Measurements from ENCODE around the gene HES6. TPM values are rescaled to one million over a fixed set of nuclear protein-coding genes. Genes with fewer than 3 reads are reported as not detected.

The HES6 gene
- total RNA-seq, 2 donors from 2014 or later, result 2.5 to 12.3 TPM

GRCh38 chr2:238252766-238253630 is 13.2 kb upstream of the HES6 start:
- H3K9me3 ChIP-seq, result no peaks in the 10 kb centered on the region
- no peaks in the 10 kb centered on the region for H3K4me1 ChIP-seq (ENCODE audit: control insufficient read depth in 1 of 2, low read depth in 2 of 2)
- H3K36me3 ChIP-seq, result peaks cover 60% of the 10 kb centered on the region

DNA sequence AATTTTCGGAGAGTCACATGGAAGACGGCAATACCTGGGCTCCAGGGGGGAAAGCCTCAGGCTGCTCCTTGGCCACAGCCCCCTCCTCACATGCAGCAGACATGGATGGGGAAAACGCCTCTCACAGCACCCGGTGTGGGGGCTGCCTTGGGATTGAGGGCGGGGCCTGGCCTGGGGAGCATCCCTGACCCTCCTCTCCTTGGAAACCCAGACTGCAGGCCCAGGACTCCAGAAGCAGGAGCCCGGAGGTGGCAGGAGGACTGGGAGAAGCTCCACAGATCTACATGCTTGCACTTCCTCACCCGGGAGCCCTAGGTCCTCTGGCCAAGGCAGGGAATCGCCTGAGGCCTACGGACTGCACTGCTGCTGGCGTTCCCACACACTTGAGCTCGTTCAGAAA is 12.1 kb upstream of the HES6 start:
- DNase-seq (ENCODE audit: low spot score), result no peak

More at GRCh38 chr2:238252766-238253630, 13.2 kb upstream of the HES6 start:
- no peak overlapping the region for H3K27ac ChIP-seq
- H3K4me3 ChIP-seq, result no peak overlapping the region
- no peaks in the 10 kb centered on the region for H3K27me3 ChIP-seq (replicated peaks; ENCODE audit: insufficient read depth)
- TF ChIP-seq CTCF (IDR thresholded peaks at IDR 0.05), result no peak
- no peak for ATAC-seq (ENCODE audit: insufficient number of reproducible peaks, low FRiP score, low read depth)
- DNase-seq (ENCODE audit: low spot score), result no peak

DNA sequence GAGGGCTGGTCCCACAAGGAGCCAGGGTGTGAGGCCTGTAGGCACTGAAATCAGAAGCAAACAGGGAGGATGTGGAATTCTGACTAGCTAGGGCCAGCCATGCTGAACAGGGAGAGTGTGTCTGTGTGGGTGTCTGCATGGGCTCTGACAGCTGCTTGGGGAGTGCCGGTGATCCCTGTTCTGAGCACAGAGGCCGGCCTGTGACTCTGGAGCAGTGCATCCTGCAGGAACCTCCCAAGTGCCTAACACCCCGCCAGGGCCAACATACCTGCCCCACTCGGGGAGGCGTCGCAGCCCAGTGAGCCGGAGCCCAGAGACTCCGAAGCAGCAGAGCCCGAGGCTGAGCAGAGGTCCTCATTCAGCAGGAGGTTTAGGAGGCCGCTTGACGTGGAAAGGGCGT is 11.5 kb upstream of the HES6 start:
- Histone ChIP-seq H3K27me3 (replicated peaks; ENCODE audit: insufficient read depth) (no peaks in the 10 kb centered on the region), H3K27ac (no peak overlapping the region), H3K9me3 (no peaks in the 10 kb centered on the region), H3K36me3 (peaks cover 54% of the 10 kb centered on the region), H3K4me3 (no peak overlapping the region), H3K4me1 (ENCODE audit: control insufficient read depth in 1 of 2, low read depth in 2 of 2) (no peaks in the 10 kb centered on the region)
- DNase-seq (ENCODE audit: low spot score), result no peak
- TF ChIP-seq CTCF (IDR thresholded peaks at IDR 0.05), result no peak
- ATAC-seq (ENCODE audit: insufficient number of reproducible peaks, low FRiP score, low read depth), result no peak

More for the DNA sequence above, 12.1 kb upstream of the HES6 start:
- peaks cover 52% of the 10 kb centered on the region for H3K36me3 ChIP-seq
- H3K4me1 ChIP-seq (ENCODE audit: control insufficient read depth in 1 of 2, low read depth in 2 of 2), result no peaks in the 10 kb centered on the region
- H3K4me3 ChIP-seq, result no peak overlapping the region
- H3K27ac ChIP-seq, result no peak overlapping the region
- no peaks in the 10 kb centered on the region for H3K9me3 ChIP-seq
- no peak for ATAC-seq (ENCODE audit: insufficient number of reproducible peaks, low FRiP score, low read depth)
- TF ChIP-seq CTCF (IDR thresholded peaks at IDR 0.05), result no peak
- no peaks in the 10 kb centered on the region for H3K27me3 ChIP-seq (replicated peaks; ENCODE audit: insufficient read depth)

DNA sequence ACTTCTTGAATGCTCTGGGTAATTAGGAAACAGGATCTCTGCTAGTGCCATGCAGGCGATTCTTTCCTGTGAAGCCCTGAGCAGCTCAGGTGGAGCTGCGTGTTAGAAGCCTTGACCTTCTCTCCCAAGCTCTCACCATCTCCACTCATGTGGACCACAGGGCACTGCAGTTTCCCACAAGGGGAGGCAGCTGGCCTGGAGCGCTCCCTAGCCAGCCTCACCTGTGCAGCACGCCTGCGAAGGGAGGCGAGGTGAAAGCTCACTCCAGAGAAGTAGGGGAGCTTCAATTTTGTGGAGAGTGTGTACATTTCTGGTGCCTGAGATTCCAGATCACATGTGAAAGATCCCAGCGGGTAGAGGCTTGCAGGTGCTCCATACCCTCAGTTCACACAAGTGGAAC is 11.1 kb upstream of the HES6 start:
- no peak for TF ChIP-seq CTCF (IDR thresholded peaks at IDR 0.05)
- Histone ChIP-seq H3K27ac (no peak overlapping the region), H3K9me3 (no peaks in the 10 kb centered on the region), H3K36me3 (peaks cover 51% of the 10 kb centered on the region), H3K4me1 (ENCODE audit: control insufficient read depth in 1 of 2, low read depth in 2 of 2) (no peaks in the 10 kb centered on the region), H3K4me3 (no peak overlapping the region), H3K27me3 (replicated peaks; ENCODE audit: insufficient read depth) (no peaks in the 10 kb centered on the region)
- no peak for ATAC-seq (ENCODE audit: insufficient number of reproducible peaks, low FRiP score, low read depth)
- DNase-seq (ENCODE audit: low spot score), result no peak

DNA sequence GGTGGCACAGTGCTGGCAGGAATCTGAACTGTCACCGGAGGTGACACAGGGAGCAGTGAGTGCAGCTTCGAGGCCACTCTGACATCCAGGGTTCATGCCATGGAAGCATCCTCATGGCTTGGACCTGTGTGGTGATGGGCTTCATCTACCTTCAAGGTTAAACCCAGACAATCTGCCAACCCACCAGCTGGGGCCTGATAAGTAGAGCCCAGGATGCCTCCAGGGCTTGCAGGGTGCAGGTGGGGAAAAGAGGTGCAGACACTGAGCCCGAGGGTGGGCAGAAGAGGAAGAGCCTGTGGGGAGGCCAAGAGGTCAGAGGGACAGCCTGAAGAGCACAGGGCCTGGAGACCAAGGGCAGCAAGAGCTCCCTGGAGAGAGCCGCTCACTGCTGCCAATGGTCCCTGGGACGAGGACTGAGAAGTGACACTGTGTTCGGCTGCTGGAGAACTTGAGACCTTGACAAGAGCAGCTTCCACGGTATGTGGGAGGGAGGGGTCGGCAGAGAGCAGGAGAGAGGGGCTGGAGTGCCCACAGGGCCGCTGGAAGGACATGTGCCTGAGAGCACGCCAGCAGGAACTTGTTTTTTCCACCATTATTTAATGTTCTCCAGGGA is 8.1 kb upstream of the HES6 start:
- no peak overlapping the region for H3K4me3 ChIP-seq
- H3K27me3 ChIP-seq (replicated peaks; ENCODE audit: insufficient read depth), result no peaks in the 10 kb centered on the region
- TF ChIP-seq CTCF (IDR thresholded peaks at IDR 0.05), result no peak
- no peaks in the 10 kb centered on the region for H3K9me3 ChIP-seq
- peaks cover under 1 to 7% of the 10 kb centered on the region in 2 donors for H3K4me1 ChIP-seq (ENCODE audit: control insufficient read depth in 1 of 2, low read depth in 2 of 2)
- ATAC-seq (ENCODE audit: insufficient number of reproducible peaks, low FRiP score, low read depth) (no peak), DNase-seq (ENCODE audit: low spot score) (no peak)
- H3K27ac ChIP-seq, result no peak overlapping the region
- peaks cover 39% of the 10 kb centered on the region for H3K36me3 ChIP-seq
